Hepatocyte (in vitro differentiated cells): ENCODE results near the gene RIPK1. TPM values are rescaled to one million over a fixed set of nuclear protein-coding genes. Genes with fewer than 3 reads are reported as not detected.
A peak's percentile ranks its signal among the peaks of the same experiment; 100 is the strongest.

Experiments used
- DNase-seq: peaks from one replicate; pipeline ENCODE4 v3.0.0-alpha.2; 2016; ENCODE audit warnings: low spot score
- H2AFZ ChIP-seq: fragments of 200-600 bp; sonication (generic); 2 replicates; pipeline ENCODE4 v1.6.0; 2016; ENCODE audit warnings: antibody characterized with exemption, mild to moderate bottlenecking
- H3K27ac ChIP-seq: fragments of 200-600 bp; sonication (generic); 2 replicates; pipeline ENCODE4 v1.5.1; 2016; ENCODE audit warnings: mild to moderate bottlenecking
- H3K27me3 ChIP-seq: fragments of 200-600 bp; sonication (generic); 2 replicates; pipeline ENCODE4 v1.6.1; 2016
- H3K36me3 ChIP-seq: fragments of 200-600 bp; sonication (generic); replicated peaks from 2 replicates; pipeline ENCODE4 v1.5.1; 2016; ENCODE audit warnings: low read depth; ENCODE audit not compliant: insufficient read depth
- H3K4me1 ChIP-seq: fragments of 200-600 bp; sonication (generic); 2 replicates; pipeline ENCODE4 v1.5.1; 2016; ENCODE audit warnings: mild to moderate bottlenecking, moderate library complexity; ENCODE audit not compliant: insufficient read depth
- H3K4me2 ChIP-seq: fragments of 200-600 bp; sonication (generic); 2 replicates; pipeline ENCODE4 v1.6.0; 2016
- H3K4me3 ChIP-seq: fragments of 200-600 bp; sonication (generic); 2 replicates; pipeline ENCODE4 v1.5.1; 2016; ENCODE audit warnings: mild to moderate bottlenecking
- H3K79me2 ChIP-seq: fragments of 200-600 bp; sonication (generic); 2 replicates; pipeline ENCODE4 v1.6.0; 2017; ENCODE audit warnings: mild to moderate bottlenecking
- H3K9me2 ChIP-seq: fragments of 200-600 bp; sonication (generic); replicated peaks from 2 replicates; pipeline ENCODE4 v1.6.0; 2017; ENCODE audit warnings: mild to moderate bottlenecking; ENCODE audit not compliant: insufficient read depth
- H3K9me3 ChIP-seq: fragments of 200-600 bp; sonication (generic); 2 replicates; pipeline ENCODE4 v1.5.1; 2016; ENCODE audit warnings: low read depth, mild to moderate bottlenecking
- H4K20me1 ChIP-seq: fragments of 200-600 bp; sonication (generic); 2 replicates; pipeline ENCODE4 v1.6.0; 2016; ENCODE audit warnings: mild to moderate bottlenecking; ENCODE audit not compliant: insufficient read depth, poor library complexity, severe bottlenecking
- EZH2 ChIP-seq: fragments of 200-600 bp; sonication (generic); IDR thresholded peaks from 2 replicates; pipeline ENCODE4 v1.6.1; 2016; ENCODE audit warnings: antibody characterized with exemption, mild to moderate bottlenecking, borderline replicate concordance
- EZH2phosphoT487 ChIP-seq: fragments of 200-600 bp; sonication (generic); IDR thresholded peaks from one replicate; pipeline ENCODE4 v1.6.1; 2018; ENCODE audit warnings: antibody characterized with exemption, mild to moderate bottlenecking, low read depth, moderate library complexity; ENCODE audit not compliant: unreplicated experiment, severe bottlenecking
- WGBS: methylation state at CpG from one replicate; pipeline ENCODE4 v1.1.6; 2016; ENCODE audit warnings: low lambda C conversion rate; ENCODE audit errors: missing lambda C conversion rate; 5-methylcytosine and 5-hydroxymethylcytosine counted together
- polyA plus RNA-seq: library from polyadenylated mRNA; unstranded; fragments of >200 nt; fragmentation: Nextera tagmentation; extraction: Ambion mirVana; gene quantifications from 2 replicates; pipeline ENCODE4 v1.2.1, GENCODE V29; 2016
- total RNA-seq: library from RNA; depleted of rRNA; stranded (reverse); fragments of >200 nt; gene quantifications from 2 replicates; pipeline ENCODE4 v1.2.3, GENCODE V29; 2014
- TF ChIP-seq, protein P1 (sequence below): fragments of 200-600 bp; sonication (generic); IDR thresholded peaks from 2 replicates; pipeline ENCODE4 v1.5.1; 2016; ENCODE audit warnings: antibody characterized with exemption, mild to moderate bottlenecking; ENCODE audit not compliant: poor library complexity

Gene RIPK1
- total and polyA plus RNA-seq, 2 experiments from 2014 or later = 14.6 to 16.2 TPM

DNA sequence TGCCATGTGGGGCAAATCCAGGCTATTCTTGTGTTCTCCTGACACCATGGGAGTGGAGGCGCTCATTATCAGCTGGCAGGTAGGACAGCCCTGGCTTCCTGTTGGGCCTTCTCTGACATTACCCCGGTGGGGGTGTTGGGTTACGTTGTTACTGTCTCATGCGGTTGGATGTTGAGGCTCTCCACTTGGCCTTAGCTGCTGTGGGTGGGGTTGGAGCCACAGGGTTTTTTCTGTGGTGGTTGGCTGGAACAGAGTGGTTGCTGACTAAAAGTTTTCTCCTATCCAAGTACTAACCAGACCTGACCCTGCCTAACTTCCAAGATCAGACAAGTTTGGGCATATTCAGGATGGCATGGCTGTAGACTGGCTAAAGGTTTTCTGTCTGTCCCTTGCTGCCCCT, 20.2 kb downstream of the RIPK1 start:
- H3K4me2 ChIP-seq = peak overlapping the region; percentile 2
- no peaks in the 10 kb centered on the region for H3K9me3 ChIP-seq
- H3K9me2 ChIP-seq = no peaks in the 10 kb centered on the region
- H3K4me1 ChIP-seq = peaks cover 3% of the 10 kb centered on the region
- no peak for DNase-seq
- no peaks in the 10 kb centered on the region for H3K36me3 ChIP-seq
- TF ChIP-seq EZH2phosphoT487 (no peak), EZH2 (no peak)
- TF ChIP-seq, protein P1, sequence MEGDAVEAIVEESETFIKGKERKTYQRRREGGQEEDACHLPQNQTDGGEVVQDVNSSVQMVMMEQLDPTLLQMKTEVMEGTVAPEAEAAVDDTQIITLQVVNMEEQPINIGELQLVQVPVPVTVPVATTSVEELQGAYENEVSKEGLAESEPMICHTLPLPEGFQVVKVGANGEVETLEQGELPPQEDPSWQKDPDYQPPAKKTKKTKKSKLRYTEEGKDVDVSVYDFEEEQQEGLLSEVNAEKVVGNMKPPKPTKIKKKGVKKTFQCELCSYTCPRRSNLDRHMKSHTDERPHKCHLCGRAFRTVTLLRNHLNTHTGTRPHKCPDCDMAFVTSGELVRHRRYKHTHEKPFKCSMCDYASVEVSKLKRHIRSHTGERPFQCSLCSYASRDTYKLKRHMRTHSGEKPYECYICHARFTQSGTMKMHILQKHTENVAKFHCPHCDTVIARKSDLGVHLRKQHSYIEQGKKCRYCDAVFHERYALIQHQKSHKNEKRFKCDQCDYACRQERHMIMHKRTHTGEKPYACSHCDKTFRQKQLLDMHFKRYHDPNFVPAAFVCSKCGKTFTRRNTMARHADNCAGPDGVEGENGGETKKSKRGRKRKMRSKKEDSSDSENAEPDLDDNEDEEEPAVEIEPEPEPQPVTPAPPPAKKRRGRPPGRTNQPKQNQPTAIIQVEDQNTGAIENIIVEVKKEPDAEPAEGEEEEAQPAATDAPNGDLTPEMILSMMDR = no peak
- no peaks in the 10 kb centered on the region for H4K20me1 ChIP-seq
- peak overlapping the region; percentile 77 for H3K27ac ChIP-seq
- H3K27me3 ChIP-seq = no peaks in the 10 kb centered on the region
- no peak overlapping the region for H2AFZ ChIP-seq
- no peaks in the 10 kb centered on the region for H3K79me2 ChIP-seq
- WGBS = 73% methylated on average over 4 of the region's 4 CpGs
- H3K4me3 ChIP-seq = no peak overlapping the region

DNA sequence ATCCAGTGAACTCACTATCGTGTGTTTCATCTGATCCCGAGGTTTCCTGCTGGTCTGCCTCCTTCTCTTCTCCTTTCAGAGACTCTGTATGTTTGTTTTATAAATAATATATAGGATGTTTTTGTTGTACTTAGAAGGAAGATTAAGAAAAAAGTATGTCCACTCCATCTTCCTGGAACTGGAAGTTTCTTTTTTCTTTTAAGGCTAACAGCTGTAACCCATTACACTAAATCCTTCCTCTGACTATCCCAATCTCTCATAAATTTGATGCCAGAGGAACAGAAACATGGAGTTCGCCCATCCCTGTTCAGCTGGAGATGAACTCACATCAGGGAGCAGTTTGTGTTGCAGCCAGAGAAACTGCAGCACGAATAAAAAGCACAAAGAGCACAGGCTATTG, 20.7 kb downstream of the RIPK1 start:
- Histone ChIP-seq H2AFZ (no peak overlapping the region), H4K20me1 (no peaks in the 10 kb centered on the region), H3K27me3 (no peaks in the 10 kb centered on the region), H3K27ac (peak overlapping the region; percentile 77), H3K9me3 (no peaks in the 10 kb centered on the region), H3K9me2 (no peaks in the 10 kb centered on the region), H3K79me2 (no peaks in the 10 kb centered on the region), H3K4me1 (peaks cover 3% of the 10 kb centered on the region), H3K4me3 (no peak overlapping the region), H3K36me3 (no peaks in the 10 kb centered on the region), H3K4me2 (peak overlapping the region; percentile 9)
- 48% methylated on average over 4 of the region's 4 CpGs for WGBS
- TF ChIP-seq, protein P1 = no peak
- TF ChIP-seq EZH2phosphoT487 = no peak
- no peak for TF ChIP-seq EZH2
- peak; percentile 18 for DNase-seq

DNA sequence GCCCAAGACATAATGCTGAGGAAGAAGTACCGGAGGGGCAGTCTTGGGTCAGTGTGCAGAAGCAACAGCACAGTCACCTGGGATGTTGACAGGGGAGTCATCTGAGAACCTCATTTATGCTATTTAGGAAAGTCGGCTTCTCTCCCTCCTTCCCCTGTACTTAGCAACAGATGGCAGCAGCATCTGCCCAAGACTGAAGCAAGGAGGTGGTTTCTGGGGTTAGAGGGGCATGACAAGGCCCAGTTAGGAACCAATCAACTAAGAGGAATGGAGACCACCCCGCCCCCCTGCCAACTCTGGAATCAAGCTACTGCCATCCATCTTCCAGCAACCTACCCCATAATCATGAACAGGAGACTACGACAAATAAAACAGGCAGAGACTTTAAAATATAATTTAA, 21.7 kb downstream of the RIPK1 start:
- no peak for TF ChIP-seq EZH2phosphoT487
- TF ChIP-seq, protein P1 = no peak
- TF ChIP-seq EZH2 = no peak
- Histone ChIP-seq H3K9me3 (no peaks in the 10 kb centered on the region), H3K4me2 (no peak overlapping the region), H3K4me3 (no peak overlapping the region), H4K20me1 (no peaks in the 10 kb centered on the region), H3K36me3 (no peaks in the 10 kb centered on the region), H3K79me2 (no peaks in the 10 kb centered on the region), H3K9me2 (no peaks in the 10 kb centered on the region), H3K27me3 (no peaks in the 10 kb centered on the region), H3K27ac (peak overlapping the region; percentile 62), H2AFZ (no peak overlapping the region), H3K4me1 (peaks cover 3% of the 10 kb centered on the region)
- DNase-seq = no peak
- 95% methylated on average over 4 of the region's 4 CpGs for WGBS

DNA sequence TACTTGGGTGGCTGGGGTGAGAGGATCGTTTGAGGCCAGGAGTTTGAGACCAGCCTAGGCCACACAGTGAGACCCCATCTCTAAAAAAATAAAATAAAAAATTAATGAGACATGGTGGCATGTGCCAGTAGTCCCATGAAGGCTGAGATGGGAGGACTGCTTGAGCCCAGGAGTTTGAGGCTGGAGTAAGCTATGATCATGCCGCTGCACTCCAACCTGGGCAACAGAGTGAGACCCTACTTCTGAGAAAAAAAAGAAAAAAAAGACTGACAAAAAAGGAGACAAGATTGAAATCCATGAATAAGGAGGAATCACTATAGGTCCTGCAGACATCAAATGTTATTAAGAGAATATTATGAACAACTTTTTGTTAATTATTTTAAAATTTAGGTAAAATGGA, 26.5 kb downstream of the RIPK1 start:
- DNase-seq = no peak
- no peak overlapping the region for H3K27ac ChIP-seq
- H3K27me3 ChIP-seq = no peaks in the 10 kb centered on the region
- no peaks in the 10 kb centered on the region for H3K9me2 ChIP-seq
- no peaks in the 10 kb centered on the region for H4K20me1 ChIP-seq
- 98% methylated on average over 2 of the region's 2 CpGs for WGBS
- no peaks in the 10 kb centered on the region for H3K9me3 ChIP-seq
- no peaks in the 10 kb centered on the region for H3K79me2 ChIP-seq
- H3K4me3 ChIP-seq = no peak overlapping the region
- H2AFZ ChIP-seq = no peak overlapping the region
- TF ChIP-seq, protein P1 = no peak
- TF ChIP-seq EZH2 (no peak), EZH2phosphoT487 (no peak)
- H3K36me3 ChIP-seq = no peaks in the 10 kb centered on the region
- H3K4me1 ChIP-seq = no peaks in the 10 kb centered on the region
- no peak overlapping the region for H3K4me2 ChIP-seq
